CD4-positive, alpha-beta T cell treated with Interleukin-12 subunit alpha and Interleukin-12 subunit beta, for 1 hour (primary cell): ENCODE results near the gene NANS.
"Not testable (repeated sequence)": the region's sequence is repeated elsewhere in the genome, so short reads cannot be mapped to it uniquely, and the experiment has no call there.

Source experiments
- DNase-seq: peaks from one replicate; pipeline ENCODE4 v3.0.0-alpha.2; 2020

Gene NANS

GRCh38 chr9:98056269-98057137, at the start of gene NANS:
Gene NANS, plus strand, starts transcription at chr9:98056732. Its CDS starts 77 bp downstream, at chr9:98056809.
- DNase-seq: peak; percentile 91

GRCh38 chr9:98007251-98007928, 49.1 kb upstream of the NANS start:
- no peak for DNase-seq

- no peak for DNase-seq
Measured at GRCh38 chr9:98008764-98009163, 47.8 kb upstream of the NANS start.

GRCh38 chr9:98009437-98009836, 47.1 kb upstream of the NANS start:
- no peak for DNase-seq

- DNase-seq: no peak
Measured at GRCh38 chr9:98009936-98010335, 46.6 kb upstream of the NANS start.

- no peak for DNase-seq
Measured at GRCh38 chr9:98010445-98010844, 46.1 kb upstream of the NANS start.

- DNase-seq: no peak
Measured at GRCh38 chr9:98011122-98011521, 45.4 kb upstream of the NANS start.

GRCh38 chr9:98016137-98016680, 40.3 kb upstream of the NANS start:
- DNase-seq: no peak

GRCh38 chr9:98017306-98017705, 39.2 kb upstream of the NANS start:
- no peak for DNase-seq

GRCh38 chr9:98018347-98018746, 38.2 kb upstream of the NANS start:
- DNase-seq: no peak

GRCh38 chr9:98019098-98019497, 37.4 kb upstream of the NANS start:
- no peak for DNase-seq

GRCh38 chr9:98019869-98020268, 36.7 kb upstream of the NANS start:
- not testable (repeated sequence) for DNase-seq

- no peak for DNase-seq
Measured at GRCh38 chr9:98020476-98021145, 35.9 kb upstream of the NANS start.

- no peak for DNase-seq
Measured at GRCh38 chr9:98021306-98022040, 35.1 kb upstream of the NANS start.

- DNase-seq: no peak
Measured at GRCh38 chr9:98022447-98022846, 34.1 kb upstream of the NANS start.

- DNase-seq: no peak
Measured at GRCh38 chr9:98024702-98025101, 31.8 kb upstream of the NANS start.

- DNase-seq: no peak
Measured at GRCh38 chr9:98031169-98031568, 25.4 kb upstream of the NANS start.

- no peak for DNase-seq
Measured at GRCh38 chr9:98031935-98032334, 24.6 kb upstream of the NANS start.

- DNase-seq: peak; percentile 89
Measured at GRCh38 chr9:98034593-98035546, 21.7 kb upstream of the NANS start.

GRCh38 chr9:98037357-98037756, 19.2 kb upstream of the NANS start:
- DNase-seq: no peak

- no peak for DNase-seq
Measured at GRCh38 chr9:98038958-98039357, 17.6 kb upstream of the NANS start.
